Neuronal stem cell (in vitro differentiated cells): ENCODE data around the gene CARD11.
"Not testable (repeated sequence)": the region's sequence is repeated elsewhere in the genome, so short reads cannot be mapped to it uniquely, and the experiment has no call there.

Experiments
- DNase-seq: peaks from one replicate; pipeline ENCODE4 v3.0.0-alpha.2; 2013; ENCODE audit warnings: low spot score
- H2AFZ ChIP-seq: one replicate; pipeline ENCODE4 v1.6.1; 2013; ENCODE audit warnings: mild to moderate bottlenecking, low read length, inconsistent platforms
- H2AK5ac ChIP-seq: 2 replicates; pipeline ENCODE4 v1.6.1; 2013; ENCODE audit warnings: low read depth, mild to moderate bottlenecking, inconsistent platforms, low read length, moderate library complexity, mixed read lengths
- H2BK120ac ChIP-seq: 2 replicates; pipeline ENCODE4 v1.6.1; 2013; ENCODE audit warnings: low read depth, mild to moderate bottlenecking, inconsistent platforms, low read length, moderate library complexity, mixed read lengths
- H2BK12ac ChIP-seq: one replicate; pipeline ENCODE4 v1.6.1; 2013; ENCODE audit warnings: low read length, inconsistent platforms
- H2BK15ac ChIP-seq: 2 replicates; pipeline ENCODE4 v1.6.1; 2013; ENCODE audit warnings: mild to moderate bottlenecking, low read length, inconsistent platforms, mixed read lengths
- H2BK5ac ChIP-seq: one replicate; pipeline ENCODE4 v1.6.1; 2013; ENCODE audit warnings: inconsistent platforms, mild to moderate bottlenecking, low read length, moderate library complexity
- H3K14ac ChIP-seq: one replicate; pipeline ENCODE4 v1.6.1; 2013; ENCODE audit warnings: low read length, inconsistent platforms
- H3K18ac ChIP-seq: 2 replicates; pipeline ENCODE4 v1.6.1; 2013; ENCODE audit warnings: low read length, inconsistent platforms
- H3K23ac ChIP-seq: 2 replicates; pipeline ENCODE4 v1.6.1; 2013; ENCODE audit warnings: low read depth, mild to moderate bottlenecking, mixed read lengths, low read length, inconsistent platforms; ENCODE audit not compliant: poor library complexity
- H3K27ac ChIP-seq: replicated peaks from 3 replicates; pipeline ENCODE4 v1.5.1; 2013; ENCODE audit warnings: low read length, inconsistent platforms
- H3K27me3 ChIP-seq, 3 experiments: 2 replicates each; pipeline ENCODE4 v1.6.1; 2013; ENCODE audit warnings: low read length in 3 of 3, mild to moderate bottlenecking in 2 of 3, inconsistent platforms in 1 of 3, low read depth in 1 of 3, mixed read lengths in 1 of 3, moderate library complexity in 1 of 3; ENCODE audit not compliant: control insufficient read depth in 3 of 3, insufficient read depth in 3 of 3
- H3K36me3 ChIP-seq, 2 donors: replicated peaks in 1 of 2; 2 replicates each; pipeline ENCODE4 v1.6.1; 2013; ENCODE audit warnings: low read length in 2 of 2; ENCODE audit not compliant: control insufficient read depth in 2 of 2, insufficient read depth in 2 of 2
- H3K4ac ChIP-seq: 2 replicates; pipeline ENCODE4 v1.6.1; 2013; ENCODE audit warnings: inconsistent platforms, mild to moderate bottlenecking, low read length, moderate library complexity
- H3K4me1 ChIP-seq, 2 donors: 1 replicate in 1 of 2; 2 replicates in 1 of 2; pipeline ENCODE4 v1.6.1; 2013; ENCODE audit warnings: low read length in 2 of 2, low read depth in 1 of 2; ENCODE audit not compliant: control insufficient read depth in 2 of 2, insufficient read depth in 1 of 2
- H3K4me2 ChIP-seq: one replicate; pipeline ENCODE4 v1.6.1; 2013; ENCODE audit warnings: mild to moderate bottlenecking, low read length, inconsistent platforms; ENCODE audit not compliant: insufficient read depth, poor library complexity, severe bottlenecking
- H3K4me3 ChIP-seq, 2 donors: 2 replicates each; pipeline ENCODE4 v1.5.1; 2013; ENCODE audit warnings: low read length in 2 of 2, mild to moderate bottlenecking in 2 of 2, inconsistent platforms in 1 of 2, moderate library complexity in 1 of 2
- H3K79me1 ChIP-seq: one replicate; pipeline ENCODE4 v1.6.1; 2013; ENCODE audit warnings: low read depth, mild to moderate bottlenecking, inconsistent platforms, low read length, moderate library complexity
- H3K9ac ChIP-seq: one replicate; pipeline ENCODE4 v1.6.1; 2013; ENCODE audit warnings: mild to moderate bottlenecking, low read depth, low read length, inconsistent platforms; ENCODE audit not compliant: poor library complexity
- H3K9me3 ChIP-seq, 2 donors: replicated peaks in 1 of 2; 2 replicates each; pipeline versions ENCODE3 to v1.6.1; 2013; ENCODE audit warnings: low read length in 2 of 2, mild to moderate bottlenecking in 2 of 2, inconsistent platforms in 1 of 2, low read depth in 1 of 2, mixed read lengths in 1 of 2, moderate library complexity in 1 of 2; ENCODE audit not compliant: control insufficient read depth in 2 of 2, insufficient read depth in 1 of 2
- H4K8ac ChIP-seq: one replicate; pipeline ENCODE4 v1.6.1; 2013; ENCODE audit warnings: low read depth, mild to moderate bottlenecking, inconsistent platforms, low read length, moderate library complexity
- H4K91ac ChIP-seq: one replicate; pipeline ENCODE4 v1.6.1; 2013; ENCODE audit warnings: low read length, low read depth, mild to moderate bottlenecking, inconsistent platforms; ENCODE audit not compliant: poor library complexity
- whole genome bisulfite sequencing, 2 donors: extraction: QIAGEN DNeasy Blood & Tissue Kit; methylation state at CpG; one replicate each; pipeline ENCODE4 v1.1.7; 2013; ENCODE audit warnings: missing lambda C conversion rate in 2 of 2, mixed read lengths in 1 of 2; ENCODE audit not compliant: insufficient read length in 2 of 2, insufficient replicate concordance in 1 of 2; ENCODE audit errors: extremely low coverage in 2 of 2; 5-methylcytosine and 5-hydroxymethylcytosine counted together

Gene CARD11

GRCh38 chr7:3041986-3042675 lies 1.5 kb downstream of the CARD11 start:
- Histone ChIP-seq H3K14ac (no peak overlapping the region), H3K4me3 (no peak overlapping the region), H3K27me3 (no peaks in the 10 kb centered on the region), H3K4me2 (no peak overlapping the region), H2AK5ac (no peak overlapping the region), H3K4me1 (peaks cover 0 to 2% of the 10 kb centered on the region in 2 donors), H2BK15ac (no peak overlapping the region), H2BK5ac (no peak overlapping the region), H3K36me3 (no peaks in the 10 kb centered on the region), H2BK12ac (no peak overlapping the region), H2AFZ (no peak overlapping the region), H3K79me1 (no peaks in the 10 kb centered on the region), H3K18ac (no peak overlapping the region), H2BK120ac (no peak overlapping the region), H3K27ac (no peak overlapping the region), H3K9ac (no peak overlapping the region), H3K9me3 (no peaks in the 10 kb centered on the region), H4K91ac (no peak overlapping the region), H4K8ac (no peak overlapping the region), H3K4ac (no peak overlapping the region), H3K23ac (peak overlapping the region; percentile 60)
- WGBS, 2 donors, result no CpG with 5 or more reads among the region's 27 CpGs
- DNase-seq, result no peak

GRCh38 chr7:3039787-3040186 lies 3.9 kb downstream of the CARD11 start:
- H4K8ac ChIP-seq, result no peak overlapping the region
- no peak overlapping the region for H2AFZ ChIP-seq
- no peak overlapping the region for H3K23ac ChIP-seq
- H3K4me1 ChIP-seq, result peaks cover 0 to 2% of the 10 kb centered on the region in 2 donors
- no peak overlapping the region for H3K4me3 ChIP-seq
- no peak overlapping the region for H2BK5ac ChIP-seq
- no peak overlapping the region for H2BK15ac ChIP-seq
- H3K27me3 ChIP-seq, result no peaks in the 10 kb centered on the region
- no peak for DNase-seq
- no peak overlapping the region for H3K9ac ChIP-seq
- no peaks in the 10 kb centered on the region for H3K9me3 ChIP-seq
- H3K14ac ChIP-seq, result no peak overlapping the region
- no peak overlapping the region for H3K18ac ChIP-seq
- H4K91ac ChIP-seq, result no peak overlapping the region
- H3K79me1 ChIP-seq, result no peaks in the 10 kb centered on the region
- H3K4ac ChIP-seq, result no peak overlapping the region
- H2BK120ac ChIP-seq, result no peak overlapping the region
- no CpG with 5 or more reads among the region's 9 CpGs for WGBS, 2 donors
- H2AK5ac ChIP-seq, result no peak overlapping the region
- no peak overlapping the region for H2BK12ac ChIP-seq
- H3K36me3 ChIP-seq, result no peaks in the 10 kb centered on the region
- H3K4me2 ChIP-seq, result no peak overlapping the region
- H3K27ac ChIP-seq, result no peak overlapping the region

- H3K4me2 ChIP-seq, H3K36me3 ChIP-seq, H3K4ac ChIP-seq, H3K4me3 ChIP-seq, H3K9ac ChIP-seq, H3K18ac ChIP-seq, H2AK5ac ChIP-seq, H4K8ac ChIP-seq, H3K79me1 ChIP-seq, H3K27me3 ChIP-seq, H4K91ac ChIP-seq, DNase-seq, H3K9me3 ChIP-seq, H3K27ac ChIP-seq, H2BK12ac ChIP-seq, H2BK120ac ChIP-seq, H2BK5ac ChIP-seq, H3K14ac ChIP-seq, H2BK15ac ChIP-seq, H3K4me1 ChIP-seq, H2AFZ ChIP-seq, H3K23ac ChIP-seq: not testable (repeated sequence)
- WGBS, 2 donors, result no CpG with 5 or more reads among the region's 7 CpGs
Measured at GRCh38 chr7:3038011-3038410, 5.7 kb downstream of the CARD11 start.

- no peak overlapping the region for H3K27ac ChIP-seq
- H3K4me3 ChIP-seq, result no peak overlapping the region
- H2AK5ac ChIP-seq, result no peak overlapping the region
Measured at GRCh38 chr7:3037259-3037658, 6.4 kb downstream of the CARD11 start.

More at GRCh38 chr7:3037259-3037658, 6.4 kb downstream of the CARD11 start:
- Histone ChIP-seq H2BK15ac (no peak overlapping the region), H3K18ac (no peak overlapping the region), H4K91ac (no peak overlapping the region), H2BK12ac (no peak overlapping the region), H3K14ac (no peak overlapping the region), H3K79me1 (no peaks in the 10 kb centered on the region), H3K9me3 (no peaks in the 10 kb centered on the region), H4K8ac (no peak overlapping the region), H3K36me3 (no peaks in the 10 kb centered on the region), H2BK5ac (no peak overlapping the region), H3K4me1 (peaks cover 0 to 4% of the 10 kb centered on the region in 2 donors), H2AFZ (no peak overlapping the region), H3K27me3 (no peaks in the 10 kb centered on the region), H3K9ac (no peak overlapping the region), H3K23ac (no peak overlapping the region), H3K4ac (no peak overlapping the region), H3K4me2 (no peak overlapping the region), H2BK120ac (no peak overlapping the region)
- no CpG with 5 or more reads among the region's 4 CpGs for WGBS, 2 donors
- DNase-seq, result no peak
